GM18909 (cell line): Measurements from ENCODE around the gene SLC2A3.

Experiments
- ATAC-seq: cut with Tn5 transposase; IDR thresholded peaks from one replicate; pipeline ENCODE4 v1.9.1; 2021; ENCODE audit warnings: mild to moderate bottlenecking; ENCODE audit not compliant: unreplicated experiment, poor library complexity

Gene SLC2A3

DNA sequence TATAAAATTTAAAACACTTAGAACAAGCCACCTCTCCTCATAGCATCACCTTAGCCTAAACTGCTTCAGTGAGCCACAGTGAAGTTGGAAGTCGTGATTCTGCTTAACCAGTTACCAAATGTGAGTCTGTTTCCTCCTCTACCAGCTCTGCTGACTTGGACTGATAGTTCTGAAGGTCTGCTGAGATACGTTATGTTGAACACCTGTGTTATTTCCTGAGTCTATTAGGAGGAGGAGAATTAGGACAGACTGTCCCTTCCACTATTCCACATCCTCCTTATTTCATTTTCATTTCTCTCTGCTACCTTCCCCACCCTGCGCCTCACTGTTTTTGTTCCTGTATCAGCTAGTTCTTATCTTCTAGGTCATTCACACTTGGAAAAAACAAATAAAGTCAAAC lies 65.7 kb downstream of the SLC2A3 start:
- no peak for ATAC-seq
